Testis (tissue), 3 donors: ENCODE measurements around the gene GATAD1. TPM values are rescaled to one million over a fixed set of nuclear protein-coding genes. Genes with fewer than 3 reads are reported as not detected.
A peak's percentile ranks its signal among the peaks of the same experiment; 100 is the strongest.

Experiments
- DNase-seq: peaks from one replicate; pipeline ENCODE4 v3.0.0-alpha.2; 2019
- H3K27ac ChIP-seq, 2 donors: fragments of 200-600 bp; sonication (generic); one replicate each; pipeline ENCODE4 v1.5.1; 2019
- H3K27me3 ChIP-seq: fragments of 200-600 bp; sonication (generic); one replicate; pipeline ENCODE4 v1.5.1; 2019
- H3K36me3 ChIP-seq: fragments of 200-600 bp; sonication (generic); one replicate; pipeline ENCODE4 v1.5.1; 2017; ENCODE audit warnings: low read depth; ENCODE audit errors: missing control alignments
- H3K4me1 ChIP-seq: fragments of 200-600 bp; sonication (generic); one replicate; pipeline ENCODE4 v1.5.1; 2019
- H3K4me3 ChIP-seq, 2 donors: fragments of 200-600 bp; sonication (generic); one replicate each; pipeline ENCODE4 v1.5.1; 2017 to 2019
- H3K9me3 ChIP-seq: fragments of 200-600 bp; sonication (generic); one replicate; pipeline ENCODE4 v1.5.1; 2017
- CTCF ChIP-seq, 3 experiments: fragments of 450-650 bp in 2 of 3; fragments of 200-600 bp in 1 of 3; sonication (generic) in 1 of 3; IDR thresholded peaks; one replicate each; pipeline ENCODE4 v1.5.1; 2016 to 2019; ENCODE audit warnings: antibody characterized with exemption in 3 of 3, mild to moderate bottlenecking in 2 of 3, moderate library complexity in 1 of 3
- POLR2A ChIP-seq: fragments of 450-650 bp; IDR thresholded peaks from one replicate; pipeline ENCODE4 v1.6.1; 2017; ENCODE audit warnings: antibody characterized with exemption, mild to moderate bottlenecking, moderate library complexity
- WGBS, 2 donors: methylation state at CpG; one replicate each; pipeline ENCODE4 v1.1.5; 2018; 5-methylcytosine and 5-hydroxymethylcytosine counted together
- intact Hi-C: fragments of 100-400 bp; cut with DNase I; formaldehyde crosslinking; loops from one replicate; pipeline ENCODE4 v1.15.1; 2023; ENCODE audit warnings: low total_unique reads
- polyA plus RNA-seq: library from polyadenylated mRNA; stranded (reverse); fragments of 350-450 nt; fragmentation: Illumina TruSeq; extraction: RNeasy Lipid Tissue Mini Kit (QIAGEN cat#74804); gene quantifications from one replicate; pipeline ENCODE4 v1.2.3, GENCODE V29; 2014; ENCODE audit warnings: low read depth, low replicate concordance; ENCODE audit not compliant: insufficient read depth
- total RNA-seq, 2 donors: library from RNA; depleted of rRNA; stranded (reverse); fragments of >200 nt; gene quantifications; one replicate each; pipeline ENCODE4 v1.2.3, GENCODE V29; 2016

Gene GATAD1
- total and polyA plus RNA-seq, 3 donors from 2014 or later, result 22.7 to 71.7 (median 65.5) TPM

DNA sequence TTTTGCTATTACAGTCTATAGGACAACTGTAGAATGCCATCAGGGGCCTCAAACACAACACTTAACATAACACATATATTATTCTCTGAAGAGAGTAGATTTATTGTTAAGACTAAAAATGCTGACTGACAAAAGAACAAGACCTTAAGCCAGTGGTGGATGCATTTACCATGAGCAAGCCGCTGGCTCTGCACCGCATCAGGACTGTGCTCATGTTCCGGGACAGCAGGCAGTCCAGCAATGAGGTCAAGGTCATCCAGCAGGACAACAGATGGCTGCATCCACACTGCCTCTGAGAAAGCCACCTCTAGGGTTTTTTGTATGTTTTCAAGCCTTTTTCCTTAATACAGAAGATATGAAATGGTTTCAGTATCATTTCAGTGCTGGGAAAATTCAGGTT lies 57.3 kb downstream of the GATAD1 start:
- Histone ChIP-seq H3K27me3 (no peaks in the 10 kb centered on the region), H3K4me1 (peaks cover 9% of the 10 kb centered on the region), H3K4me3 (no peak overlapping the region), H3K9me3 (no peaks in the 10 kb centered on the region), H3K27ac (peak overlapping the region in 1 of 2 donors; percentile 8), H3K36me3 (no peaks in the 10 kb centered on the region)
- WGBS, 2 donors, result 34 to 39% methylated on average over 3 of the region's 3 CpGs
- intact Hi-C loops, result no loop called here
- TF ChIP-seq POLR2A (no peak), CTCF (IDR thresholded peaks at IDR 0.05) (no peak)
- DNase-seq, result peak; percentile 83

GRCh38 chr7:92506363-92506762 lies 59.1 kb downstream of the GATAD1 start:
- no peak overlapping the region for H3K4me3 ChIP-seq
- TF ChIP-seq CTCF (IDR thresholded peaks at IDR 0.05), result no peak
- no peaks in the 10 kb centered on the region for H3K9me3 ChIP-seq
- WGBS, 2 donors, result 75% methylated on average over 2 of the region's 2 CpGs
- peaks cover 9% of the 10 kb centered on the region for H3K4me1 ChIP-seq
- no peak for DNase-seq
- no peak overlapping the region for H3K27ac ChIP-seq
- no peaks in the 10 kb centered on the region for H3K36me3 ChIP-seq
- intact Hi-C loops, result no loop called here
- H3K27me3 ChIP-seq, result no peaks in the 10 kb centered on the region

GRCh38 chr7:92508946-92509345 lies 61.7 kb downstream of the GATAD1 start:
- intact Hi-C loops, result no loop called here
- no peak for DNase-seq
- Histone ChIP-seq H3K4me3 (no peak overlapping the region), H3K27ac (no peak overlapping the region), H3K36me3 (no peaks in the 10 kb centered on the region), H3K4me1 (peaks cover 9% of the 10 kb centered on the region), H3K9me3 (no peaks in the 10 kb centered on the region), H3K27me3 (no peaks in the 10 kb centered on the region)
- 90 to 97% methylated on average over 5 of the region's 5 CpGs for WGBS, 2 donors
- TF ChIP-seq CTCF (IDR thresholded peaks at IDR 0.05) (no peak), POLR2A (no peak)

Other genes with a start within 250 kb of the GATAD1 start
- 100 to 1,000 TPM; 116 to 140 TPM for gene KRIT1, start 201.6 kb upstream of the GATAD1 start, total RNA-seq
- 45.0 TPM for gene KRIT1, start 201.6 kb upstream of the GATAD1 start, polyA plus RNA-seq
- gene ANKIB1, start 201.5 kb upstream of the GATAD1 start, total RNA-seq, result 10 to 100 TPM; 84.4 to 97.8 TPM
- 66.8 TPM for gene ANKIB1, start 201.5 kb upstream of the GATAD1 start, polyA plus RNA-seq
- gene ERVW-1, start 30.5 kb downstream of the GATAD1 start, total RNA-seq, result 10 to 100 TPM in 1 of 2 donors, 1 to 10 TPM in 1; 7.5 to 16.5 TPM
- 17.5 TPM for gene ERVW-1, start 30.5 kb downstream of the GATAD1 start, polyA plus RNA-seq
- 10 to 100 TPM; 27.4 to 29.4 TPM for gene PEX1, start 81.0 kb downstream of the GATAD1 start, total RNA-seq
- gene PEX1, start 81.0 kb downstream of the GATAD1 start, polyA plus RNA-seq, result 20.4 TPM
- 10 to 100 TPM; 20.5 to 22.5 TPM for gene RBM48, start 81.3 kb downstream of the GATAD1 start, total RNA-seq
- gene RBM48, start 81.3 kb downstream of the GATAD1 start, polyA plus RNA-seq, result 20.3 TPM
- 10 to 100 TPM; 20.1 to 24.3 TPM for gene FAM133B, start 142.9 kb downstream of the GATAD1 start, total RNA-seq
- gene FAM133B, start 142.9 kb downstream of the GATAD1 start, polyA plus RNA-seq, result 6.0 TPM